OCI-LY3 (cell line): ENCODE results near the gene CYP26B1.

Experiments
- CTCF ChIP-seq: fragments of 200-600, 300-600 bp; sonication (generic); IDR thresholded peaks from 2 replicates; pipeline ENCODE4 v1.5.1; 2014; ENCODE audit warnings: antibody characterized with exemption, low read length, low read depth
- EZH2phosphoT487 ChIP-seq: fragments of 200-600 bp; shearing (Covaris generic); IDR thresholded peaks from 2 replicates; pipeline ENCODE4 v1.6.1; 2018; ENCODE audit warnings: antibody characterized with exemption, mixed run types, low read depth

DNA sequence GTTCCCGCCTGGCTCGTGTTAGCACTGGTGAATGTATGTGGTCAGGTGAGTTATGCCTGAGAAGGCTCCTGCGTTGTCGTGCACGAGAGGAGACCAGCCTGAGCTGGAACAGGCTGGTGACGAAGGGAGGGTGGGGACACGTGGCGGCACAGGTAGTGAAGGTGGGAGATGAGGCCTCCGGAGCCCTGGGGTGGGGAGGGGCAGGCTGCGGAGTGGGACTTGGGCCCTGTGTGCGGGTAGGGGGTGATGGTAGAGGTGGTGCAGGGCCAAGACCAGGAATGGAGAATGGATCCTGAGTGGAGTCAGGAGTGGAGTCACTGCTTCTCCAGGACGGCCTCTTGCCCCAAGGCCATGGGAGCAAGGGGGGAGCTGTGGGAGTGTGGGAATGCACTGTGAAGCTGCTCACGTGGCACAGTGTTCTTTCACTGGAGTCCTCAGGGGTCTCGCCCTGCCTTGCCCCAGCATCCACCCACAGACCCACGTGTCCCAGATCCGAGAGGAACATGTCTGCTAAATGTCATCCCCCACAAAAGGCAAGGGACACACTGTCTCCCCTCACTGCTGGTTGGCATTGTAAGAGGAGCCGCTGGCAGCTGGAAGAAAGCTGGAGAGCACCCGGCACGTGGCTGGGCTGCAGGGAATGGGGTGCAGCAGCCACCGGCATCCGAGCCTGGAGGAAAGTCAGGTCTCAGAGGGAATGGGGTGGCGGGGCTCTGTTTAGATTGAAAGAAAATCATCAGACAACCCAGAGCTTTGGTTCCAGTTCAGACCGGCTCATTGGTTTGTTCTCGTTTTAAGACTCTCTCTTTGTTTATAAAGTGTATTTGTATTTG is 63.7 kb downstream of the CYP26B1 start:
- no peak for TF ChIP-seq CTCF
- no peak for TF ChIP-seq EZH2phosphoT487
